Kidney (tissue), 14 donors: ENCODE measurements around the gene INVS. TPM values are rescaled to one million over a fixed set of nuclear protein-coding genes. Genes with fewer than 3 reads are reported as not detected.

ENCODE experiments used
- DNase-seq, 5 donors: peaks; one replicate each; pipeline ENCODE4 v3.0.0-alpha.2; 2013 to 2020
- FAIRE-seq: peaks from 2 replicates; lab custom pipeline; 2012; peaks lifted over from hg19 to GRCh38; lab: Jason Lieb, UNC
- H3K27ac ChIP-seq, 2 donors: one replicate each; pipeline ENCODE4 v1.7.0; 2013; ENCODE audit warnings: low read depth in 2 of 2, low read length in 2 of 2, inconsistent platforms in 1 of 2
- H3K27me3 ChIP-seq: one replicate; pipeline ENCODE4 v1.7.1; 2013; ENCODE audit warnings: low read length, inconsistent platforms; ENCODE audit not compliant: control insufficient read depth, insufficient read depth
- H3K36me3 ChIP-seq, 3 donors: one replicate each; pipeline versions ENCODE4 v1.7.0 to v1.7.1; 2013; ENCODE audit warnings: low read length in 3 of 3, control low read depth in 1 of 3, inconsistent platforms in 1 of 3; ENCODE audit not compliant: insufficient read depth in 3 of 3, control insufficient read depth in 2 of 3
- H3K4me1 ChIP-seq, 3 donors: one replicate each; pipeline versions ENCODE4 v1.7.0 to v1.7.1; 2013; ENCODE audit warnings: low read length in 3 of 3, inconsistent platforms in 1 of 3, low read depth in 1 of 3; ENCODE audit not compliant: control insufficient read depth in 2 of 3, insufficient read depth in 2 of 3
- H3K4me3 ChIP-seq, 3 donors: one replicate each; pipeline versions ENCODE4 v1.7.0 to v1.8.1; 2013; ENCODE audit warnings: low read length in 3 of 3, control low read depth in 1 of 3, inconsistent platforms in 1 of 3
- H3K9ac ChIP-seq, 3 donors: one replicate each; pipeline versions ENCODE4 v1.7.0 to v1.7.1; 2013; ENCODE audit warnings: low read length in 3 of 3, control low read depth in 1 of 3, inconsistent platforms in 1 of 3
- H3K9me3 ChIP-seq, 3 donors: one replicate each; pipeline versions ENCODE4 v1.7.0 to v1.7.1; 2013; ENCODE audit warnings: low read length in 3 of 3, control low read depth in 1 of 3, inconsistent platforms in 1 of 3; ENCODE audit not compliant: control insufficient read depth in 2 of 3, insufficient read depth in 1 of 3
- CTCF ChIP-seq: IDR thresholded peaks from 3 replicates; pipeline ENCODE4 v1.5.1; 2012; ENCODE audit warnings: mild to moderate bottlenecking, moderate library complexity, borderline replicate concordance; ENCODE audit not compliant: insufficient read depth; ENCODE audit errors: extremely low read depth
- intact Hi-C: fragments of 100-400 bp; cut with DNase I; formaldehyde crosslinking; loops from one replicate; pipeline ENCODE4 v1.11.1; 2022
- polyA plus RNA-seq: library from polyadenylated mRNA; stranded (reverse); fragments of 350-450 nt; fragmentation: Illumina TruSeq; extraction: RNeasy Lipid Tissue Mini Kit (QIAGEN cat#74804); gene quantifications from one replicate; pipeline ENCODE4 v1.2.3, GENCODE V29; 2014; ENCODE audit warnings: low read depth, low replicate concordance; ENCODE audit not compliant: insufficient read depth
- total RNA-seq: library from RNA; stranded (reverse); fragmentation: NEBNext Ultra II Directional; extraction: Animal tissue kit (Norgen Biotek cat#: 25700); gene quantifications from one replicate; pipeline ENCODE4 v1.2.1, GENCODE V29; 2021
- donor health status: control.
- donor health status: control.
- donor health status: control.
- donor health status: control.
- donor health status: control.
- donor health status: DM: yes; HTN: yes; CAD: no.
- donor health status: Normal renal cell carcinoma (clear cell type).

The INVS gene
- total and polyA plus RNA-seq, 2 donors from 2014 or later = 7.1 to 19.7 TPM

GRCh38 chr9:100216178-100216787, 117.2 kb downstream of the INVS start:
- no peak overlapping the region for H3K9ac ChIP-seq
- FAIRE-seq (no peak), DNase-seq (peak in 1 of 5 donors; percentile 14)
- peaks cover 0 to 3% (median 0%) of the 10 kb centered on the region in 3 donors for H3K36me3 ChIP-seq
- no peak overlapping the region for H3K4me3 ChIP-seq
- H3K27ac ChIP-seq = no peak overlapping the region
- no peaks in the 10 kb centered on the region for H3K9me3 ChIP-seq
- TF ChIP-seq CTCF = peak; percentile 34
- no peaks in the 10 kb centered on the region for H3K4me1 ChIP-seq
- intact Hi-C loops = no loop called here
- no peaks in the 10 kb centered on the region for H3K27me3 ChIP-seq

DNA sequence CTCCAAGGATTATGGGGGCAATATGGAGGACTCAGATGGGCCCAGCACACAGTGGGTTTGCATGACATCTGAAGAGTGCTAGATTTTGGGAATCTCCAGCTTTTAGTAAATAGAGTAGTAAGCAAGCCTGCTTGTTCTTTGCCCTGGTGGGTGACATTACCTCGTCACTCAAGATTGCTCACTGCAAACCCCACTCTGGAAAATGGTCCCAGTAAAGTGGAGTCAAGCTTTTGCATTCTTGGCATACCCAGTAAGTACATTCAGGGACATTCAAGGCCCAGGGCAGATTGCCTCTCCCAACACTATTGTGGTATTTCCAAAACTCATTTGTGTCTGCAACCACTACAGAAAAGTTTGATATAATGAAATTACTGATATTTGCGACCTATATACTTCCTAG, 118.5 kb downstream of the INVS start:
- no peak for DNase-seq
- H3K9ac ChIP-seq = no peak overlapping the region
- H3K9me3 ChIP-seq = no peaks in the 10 kb centered on the region
- H3K36me3 ChIP-seq = peaks cover 0 to 3% (median 0%) of the 10 kb centered on the region in 3 donors
- no peaks in the 10 kb centered on the region for H3K27me3 ChIP-seq
- no peak for FAIRE-seq
- H3K4me1 ChIP-seq = no peaks in the 10 kb centered on the region
- H3K27ac ChIP-seq = no peak overlapping the region
- no peak overlapping the region for H3K4me3 ChIP-seq
- no peak for TF ChIP-seq CTCF
- intact Hi-C loops = no loop called here

- intact Hi-C loops = no loop called here
- H3K9me3 ChIP-seq = no peaks in the 10 kb centered on the region
- TF ChIP-seq CTCF = no peak
- H3K36me3 ChIP-seq = peaks cover 0 to 3% (median 0%) of the 10 kb centered on the region in 3 donors
- H3K9ac ChIP-seq = no peak overlapping the region
- H3K4me3 ChIP-seq = no peak overlapping the region
- DNase-seq (no peak), FAIRE-seq (no peak)
- no peaks in the 10 kb centered on the region for H3K4me1 ChIP-seq
- no peaks in the 10 kb centered on the region for H3K27me3 ChIP-seq
- H3K27ac ChIP-seq = no peak overlapping the region
Measured at GRCh38 chr9:100219347-100219746, 120.3 kb downstream of the INVS start.

- H3K9ac ChIP-seq = no peak overlapping the region
- no peaks in the 10 kb centered on the region for H3K9me3 ChIP-seq
- H3K27ac ChIP-seq = no peak overlapping the region
- peaks cover 0 to 3% (median 0%) of the 10 kb centered on the region in 3 donors for H3K36me3 ChIP-seq
- DNase-seq = no peak
- no peak for FAIRE-seq
- no peaks in the 10 kb centered on the region for H3K27me3 ChIP-seq
- no peak for TF ChIP-seq CTCF
- no peak overlapping the region for H3K4me3 ChIP-seq
- intact Hi-C loops = no loop called here
- H3K4me1 ChIP-seq = no peaks in the 10 kb centered on the region
Measured at GRCh38 chr9:100220936-100221335, 121.9 kb downstream of the INVS start.
